Measurements from ENCODE around the gene ITSN2. TPM values are rescaled to one million over a fixed set of nuclear protein-coding genes. Genes with fewer than 3 reads are reported as not detected.

The ITSN2 gene
- total RNA-seq, 4 donors from 2014 or later = 57.9 to 79.7 (median 63.4) TPM

DNA sequence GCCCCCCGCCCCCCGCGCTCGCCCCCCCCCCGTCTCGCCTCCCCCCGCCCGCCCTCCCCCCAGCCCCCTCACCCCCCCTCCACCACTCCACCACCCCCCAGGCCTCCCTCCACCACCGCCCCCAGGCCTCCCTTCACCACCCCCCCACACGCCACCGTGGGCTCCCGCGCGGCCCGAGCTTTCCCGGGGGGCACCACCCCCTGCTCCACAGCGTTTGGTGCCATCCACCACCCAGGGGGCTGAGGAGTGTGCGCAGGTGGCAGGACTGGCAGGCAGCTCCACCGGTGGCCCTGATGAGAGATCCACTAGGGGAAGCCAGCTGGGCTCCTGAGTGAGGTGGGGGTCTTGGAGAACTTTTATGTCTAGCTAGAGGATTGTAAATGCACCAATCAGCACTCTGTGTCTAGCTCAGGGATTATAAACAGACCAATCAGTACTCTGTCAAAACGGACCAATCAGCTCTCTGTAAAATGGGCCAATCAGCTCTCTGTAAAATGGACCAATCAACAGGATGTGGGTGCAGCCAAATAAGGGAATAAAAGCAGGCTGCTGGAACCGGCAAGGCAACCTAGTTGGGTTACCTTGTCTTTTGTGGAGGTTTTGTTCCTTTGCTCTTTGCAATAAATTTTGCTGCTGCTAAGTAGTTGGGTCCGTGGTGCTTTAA is 43.0 kb upstream of the ITSN2 start:
- Histone ChIP-seq H3K36me3 (no peaks in the 10 kb centered on the region), H3K27ac (no peak overlapping the region), H3K4me1 (peaks cover 0 to 13% (median 0%) of the 10 kb centered on the region in 3 donors), H3K9me3 (peaks cover 0 to 4% (median 0%) of the 10 kb centered on the region in 3 donors), H3K27me3 (peaks cover 27% of the 10 kb centered on the region), H3K4me3 (peak overlapping the region in 1 of 2 donors; percentile 46)
- TF ChIP-seq POLR2AphosphoS5 (IDR thresholded peaks at IDR 0.05) = no peak
- TF ChIP-seq, protein P1, sequence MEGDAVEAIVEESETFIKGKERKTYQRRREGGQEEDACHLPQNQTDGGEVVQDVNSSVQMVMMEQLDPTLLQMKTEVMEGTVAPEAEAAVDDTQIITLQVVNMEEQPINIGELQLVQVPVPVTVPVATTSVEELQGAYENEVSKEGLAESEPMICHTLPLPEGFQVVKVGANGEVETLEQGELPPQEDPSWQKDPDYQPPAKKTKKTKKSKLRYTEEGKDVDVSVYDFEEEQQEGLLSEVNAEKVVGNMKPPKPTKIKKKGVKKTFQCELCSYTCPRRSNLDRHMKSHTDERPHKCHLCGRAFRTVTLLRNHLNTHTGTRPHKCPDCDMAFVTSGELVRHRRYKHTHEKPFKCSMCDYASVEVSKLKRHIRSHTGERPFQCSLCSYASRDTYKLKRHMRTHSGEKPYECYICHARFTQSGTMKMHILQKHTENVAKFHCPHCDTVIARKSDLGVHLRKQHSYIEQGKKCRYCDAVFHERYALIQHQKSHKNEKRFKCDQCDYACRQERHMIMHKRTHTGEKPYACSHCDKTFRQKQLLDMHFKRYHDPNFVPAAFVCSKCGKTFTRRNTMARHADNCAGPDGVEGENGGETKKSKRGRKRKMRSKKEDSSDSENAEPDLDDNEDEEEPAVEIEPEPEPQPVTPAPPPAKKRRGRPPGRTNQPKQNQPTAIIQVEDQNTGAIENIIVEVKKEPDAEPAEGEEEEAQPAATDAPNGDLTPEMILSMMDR (IDR thresholded peaks at IDR 0.05) = no peak
- TF ChIP-seq POLR2A (IDR thresholded peaks at IDR 0.05) = no peak
- TF ChIP-seq EP300 (IDR thresholded peaks at IDR 0.05) = no peak
- no peak for ATAC-seq
- 59 to 71% methylated on average over 3 of the region's 22 CpGs for WGBS, 2 donors (ENCODE audit: low coverage in 1 of 2)

DNA sequence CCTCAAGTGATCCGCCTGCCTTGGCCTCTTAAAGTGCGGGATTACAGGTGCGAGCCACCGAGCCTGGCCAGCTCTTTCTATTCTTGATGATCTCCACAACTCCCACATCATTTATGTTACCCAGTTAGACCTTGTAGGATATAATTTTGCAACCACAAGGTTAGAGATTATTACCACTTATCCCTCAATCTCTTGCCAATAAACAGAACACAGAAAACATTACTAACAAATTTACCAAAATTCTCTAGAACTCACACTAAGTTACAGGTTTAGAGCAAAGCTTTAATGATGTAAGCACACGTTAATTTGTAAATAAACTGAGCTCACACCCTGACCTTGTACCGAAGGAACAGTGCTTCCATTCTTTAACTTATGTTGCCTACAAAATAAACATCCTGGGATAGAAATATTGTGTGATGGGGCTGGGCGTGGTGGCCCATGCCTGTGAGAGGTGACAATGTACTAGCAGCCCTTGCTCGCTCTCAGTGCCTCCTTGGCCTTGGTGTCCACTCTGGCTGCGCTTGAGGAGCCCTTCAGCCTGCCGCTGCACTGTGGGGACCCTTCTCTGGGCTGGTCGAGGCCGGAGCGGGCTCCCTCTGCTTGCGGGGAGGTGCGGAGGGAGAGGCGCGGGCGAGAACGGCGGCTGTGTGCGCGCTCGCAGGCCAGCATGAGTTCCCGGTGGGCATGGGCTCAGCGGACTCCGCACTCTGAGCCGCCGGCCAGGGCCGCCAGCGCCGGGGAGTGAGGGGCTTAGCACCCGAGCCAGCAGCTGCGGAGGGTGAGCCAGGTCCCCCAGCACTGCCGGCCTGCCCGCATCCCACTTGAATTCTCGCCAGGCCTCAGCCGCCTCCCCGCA is 42.1 kb upstream of the ITSN2 start:
- peak overlapping the region; percentile 6 to 46 for H3K4me3 ChIP-seq
- H3K9me3 ChIP-seq = peaks cover 0 to 4% (median 0%) of the 10 kb centered on the region in 3 donors

GRCh38 chr2:24400207-24400907 is 40.0 kb upstream of the ITSN2 start:
- Histone ChIP-seq H3K9me3 (peaks cover 0 to 4% (median 0%) of the 10 kb centered on the region in 3 donors), H3K4me3 (no peak overlapping the region), H3K36me3 (no peaks in the 10 kb centered on the region), H3K4me1 (peaks cover 0 to 13% (median 0%) of the 10 kb centered on the region in 3 donors), H3K27ac (no peak overlapping the region), H3K27me3 (peaks cover 31% of the 10 kb centered on the region)
- TF ChIP-seq, protein P1 (IDR thresholded peaks at IDR 0.05) = no peak
- TF ChIP-seq POLR2AphosphoS5 (IDR thresholded peaks at IDR 0.05) (no peak), EP300 (IDR thresholded peaks at IDR 0.05) (no peak), POLR2A (IDR thresholded peaks at IDR 0.05) (no peak)
- ATAC-seq = no peak
- 73 to 86% methylated on average over 10 to 16 of the region's 18 CpGs for WGBS, 2 donors (ENCODE audit: low coverage in 1 of 2)

More for the DNA sequence above, 42.1 kb upstream of the ITSN2 start:
- H3K4me1 ChIP-seq = peaks cover 0 to 13% (median 0%) of the 10 kb centered on the region in 3 donors
- peaks cover 29% of the 10 kb centered on the region for H3K27me3 ChIP-seq
- H3K36me3 ChIP-seq = no peaks in the 10 kb centered on the region
- 40 to 71% methylated on average over 2 to 4 of the region's 38 CpGs for WGBS, 2 donors (ENCODE audit: low coverage in 1 of 2)
- H3K27ac ChIP-seq = no peak overlapping the region
- ATAC-seq = no peak
- no peak for TF ChIP-seq POLR2AphosphoS5 (IDR thresholded peaks at IDR 0.05)
- TF ChIP-seq, protein P1 (IDR thresholded peaks at IDR 0.05) = no peak
- no peak for TF ChIP-seq EP300 (IDR thresholded peaks at IDR 0.05)
- no peak for TF ChIP-seq POLR2A (IDR thresholded peaks at IDR 0.05)

- H3K9me3 ChIP-seq = peaks cover 0 to 4% (median 0%) of the 10 kb centered on the region in 3 donors
- ATAC-seq = no peak
- H3K36me3 ChIP-seq = no peaks in the 10 kb centered on the region
- H3K27me3 ChIP-seq = peaks cover 31% of the 10 kb centered on the region
- TF ChIP-seq POLR2A (IDR thresholded peaks at IDR 0.05) (no peak), EP300 (IDR thresholded peaks at IDR 0.05) (no peak)
- H3K27ac ChIP-seq = no peak overlapping the region
- peaks cover 0 to 13% (median 0%) of the 10 kb centered on the region in 3 donors for H3K4me1 ChIP-seq
- H3K4me3 ChIP-seq = no peak overlapping the region
- WGBS, 2 donors (ENCODE audit: low coverage in 1 of 2) = 71 to 72% methylated on average over 8 to 10 of the region's 10 CpGs
These were observed 39.3 kb upstream of the ITSN2 start for GRCh38 chr2:24399434-24400206.
